ENCODE data around the gene AP3M1. TPM values are rescaled to one million over a fixed set of nuclear protein-coding genes. Genes with fewer than 3 reads are reported as not detected.
"Not testable (repeated sequence)": the region's sequence is repeated elsewhere in the genome, so short reads cannot be mapped to it uniquely, and the experiment has no call there.

AP3M1 gene
- total RNA-seq, 1 donor from 2014 or later, result 33.7 TPM

- intact Hi-C loops (cut with DNase I), result no loop called here
- TF ChIP-seq CTCF (IDR thresholded peaks at IDR 0.05), result no peak
- DNase-seq (no peak), ATAC-seq (peak; percentile 97 to 98)
- Histone ChIP-seq H3K9me3 (no peaks in the 10 kb centered on the region), H3K36me3 (no peaks in the 10 kb centered on the region), H3K27me3 (ENCODE audit: low read depth) (no peaks in the 10 kb centered on the region), H3K27ac (peak overlapping the region; percentile 78), H3K4me1 (peaks cover 22% of the 10 kb centered on the region), H3K4me3 (no peak overlapping the region)
Measured at GRCh38 chr10:74189999-74190421, 39.4 kb upstream of the AP3M1 start.

- intact Hi-C loops (cut with DNase I); H3K27ac ChIP-seq; H3K36me3 ChIP-seq: not testable (repeated sequence)
Measured at GRCh38 chr10:74188617-74189016, 38.0 kb upstream of the AP3M1 start.

GRCh38 chr10:74187237-74187636 lies 36.6 kb upstream of the AP3M1 start:
- intact Hi-C loops (cut with DNase I), result no loop called here
- Histone ChIP-seq H3K4me1 (peaks cover 21% of the 10 kb centered on the region), H3K27ac (no peak overlapping the region), H3K27me3 (ENCODE audit: low read depth) (no peaks in the 10 kb centered on the region), H3K36me3 (no peaks in the 10 kb centered on the region), H3K9me3 (no peaks in the 10 kb centered on the region), H3K4me3 (no peak overlapping the region)
- no peak for TF ChIP-seq CTCF (IDR thresholded peaks at IDR 0.05)
- no peak for ATAC-seq
- DNase-seq, result no peak

More at GRCh38 chr10:74188617-74189016, 38.0 kb upstream of the AP3M1 start:
- not testable (repeated sequence) for ATAC-seq; H3K4me3 ChIP-seq; H3K27me3 ChIP-seq (ENCODE audit: low read depth); H3K9me3 ChIP-seq; DNase-seq
- peaks cover 22% of the 10 kb centered on the region for H3K4me1 ChIP-seq

GRCh38 chr10:74186678-74187077 lies 36.0 kb upstream of the AP3M1 start:
- Histone ChIP-seq H3K4me3 (no peak overlapping the region), H3K9me3 (no peaks in the 10 kb centered on the region), H3K27ac (no peak overlapping the region), H3K4me1 (peaks cover 16% of the 10 kb centered on the region), H3K27me3 (ENCODE audit: low read depth) (no peaks in the 10 kb centered on the region), H3K36me3 (no peaks in the 10 kb centered on the region)
- intact Hi-C loops (cut with DNase I), result no loop called here
- no peak for TF ChIP-seq CTCF (IDR thresholded peaks at IDR 0.05)
- no peak for DNase-seq
- no peak for ATAC-seq

- Histone ChIP-seq H3K4me3 (no peak overlapping the region), H3K27me3 (ENCODE audit: low read depth) (no peaks in the 10 kb centered on the region), H3K27ac (no peak overlapping the region), H3K36me3 (no peaks in the 10 kb centered on the region), H3K4me1 (peaks cover 22% of the 10 kb centered on the region), H3K9me3 (no peaks in the 10 kb centered on the region)
- DNase-seq (no peak), ATAC-seq (no peak)
- intact Hi-C loops (cut with DNase I), result no loop called here
- TF ChIP-seq CTCF (IDR thresholded peaks at IDR 0.05), result no peak
Measured at GRCh38 chr10:74179111-74179710, 28.6 kb upstream of the AP3M1 start.

- ATAC-seq, result no peak
- Histone ChIP-seq H3K27ac (no peak overlapping the region), H3K4me1 (peaks cover 22% of the 10 kb centered on the region), H3K27me3 (ENCODE audit: low read depth) (no peaks in the 10 kb centered on the region), H3K9me3 (no peaks in the 10 kb centered on the region), H3K4me3 (peak overlapping the region; percentile 71), H3K36me3 (no peaks in the 10 kb centered on the region)
- intact Hi-C loops (cut with DNase I), result no loop called here
- DNase-seq, result no peak
- TF ChIP-seq CTCF (IDR thresholded peaks at IDR 0.05), result no peak
Measured at GRCh38 chr10:74178042-74178791, 27.6 kb upstream of the AP3M1 start.

Measured in lower lobe of right lung (tissue), 2 donors.